Pons (tissue), 1 donor: ENCODE results near the gene HTRA1.

Experiments used
- DNase-seq: peaks from one replicate; pipeline ENCODE4 v3.0.0-alpha.2; 2016; ENCODE audit warnings: low spot score

The HTRA1 gene

GRCh38 chr10:122554131-122555036 is 93.0 kb downstream of the HTRA1 start:
- DNase-seq: no peak

GRCh38 chr10:122555442-122555841 is 94.1 kb downstream of the HTRA1 start:
- peak; percentile 38 for DNase-seq

- DNase-seq: no peak
Observed at GRCh38 chr10:122557516-122557915, 96.2 kb downstream of the HTRA1 start.

- no peak for DNase-seq
Observed at GRCh38 chr10:122558452-122558851, 97.1 kb downstream of the HTRA1 start.

- no peak for DNase-seq
Observed at GRCh38 chr10:122559228-122559627, 97.9 kb downstream of the HTRA1 start.

- no peak for DNase-seq
Observed at GRCh38 chr10:122560279-122560804, 99.0 kb downstream of the HTRA1 start, which contains the start of gene DMBT1. TSS of gene DMBT1 (plus strand) at chr10:122560754. CDS start at chr10:122560771, 17 bp downstream.

GRCh38 chr10:122561212-122561611 is 99.9 kb downstream of the HTRA1 start:
- no peak for DNase-seq

- no peak for DNase-seq
Observed at GRCh38 chr10:122561792-122562191, 100.4 kb downstream of the HTRA1 start.
